ENCODE measurements around the gene OLFM3. TPM values are rescaled to one million over a fixed set of nuclear protein-coding genes. Genes with fewer than 3 reads are reported as not detected.
A peak's percentile ranks its signal among the peaks of the same experiment; 100 is the strongest.

Gene OLFM3
- polyA plus RNA-seq, 1 of the 3 experiments (the other 2 are of a cell fraction), result not detected

GRCh38 chr1:101769520-101769919, 227.2 kb downstream of the OLFM3 start:
- no peaks in the 10 kb centered on the region for H3K79me2 ChIP-seq (ENCODE audit: insufficient read depth)
- H3K9me2 ChIP-seq, result no peaks in the 10 kb centered on the region
- no peak overlapping the region for H3K27ac ChIP-seq (ENCODE audit: low read depth in 2 of 2, low read length in 1 of 2)
- no peaks in the 10 kb centered on the region for H3K27me3 ChIP-seq (ENCODE audit: insufficient read depth)
- TF ChIP-seq SMC3 (IDR thresholded peaks at IDR 0.05; ENCODE audit: low read depth, low read length), result peak; percentile 52; the same call in 1 of the 2 replicates
- no peak for TF ChIP-seq EP300 (IDR thresholded peaks at IDR 0.05; ENCODE audit: borderline replicate concordance in 1 of 2, low read depth in 1 of 2, low read length in 1 of 2)
- TF ChIP-seq ZBTB33 (IDR thresholded peaks at IDR 0.05; ENCODE audit: borderline replicate concordance, low read depth), result no peak
- no peak for TF ChIP-seq FOXJ3 (CRISPR knock-in tag; IDR thresholded peaks at IDR 0.05)
- TF ChIP-seq EZH2phosphoT487 (IDR thresholded peaks at IDR 0.05; ENCODE audit: borderline replicate concordance, low read depth), result no peak
- peak; percentile 63 for TF ChIP-seq RAD21 (IDR thresholded peaks at IDR 0.05; ENCODE audit: low read length)
- no peak for TF ChIP-seq JUND (IDR thresholded peaks at IDR 0.05)
- no peak for TF ChIP-seq FOXM1 (IDR thresholded peaks at IDR 0.05; ENCODE audit: low read depth)
- TF ChIP-seq, protein P1, sequence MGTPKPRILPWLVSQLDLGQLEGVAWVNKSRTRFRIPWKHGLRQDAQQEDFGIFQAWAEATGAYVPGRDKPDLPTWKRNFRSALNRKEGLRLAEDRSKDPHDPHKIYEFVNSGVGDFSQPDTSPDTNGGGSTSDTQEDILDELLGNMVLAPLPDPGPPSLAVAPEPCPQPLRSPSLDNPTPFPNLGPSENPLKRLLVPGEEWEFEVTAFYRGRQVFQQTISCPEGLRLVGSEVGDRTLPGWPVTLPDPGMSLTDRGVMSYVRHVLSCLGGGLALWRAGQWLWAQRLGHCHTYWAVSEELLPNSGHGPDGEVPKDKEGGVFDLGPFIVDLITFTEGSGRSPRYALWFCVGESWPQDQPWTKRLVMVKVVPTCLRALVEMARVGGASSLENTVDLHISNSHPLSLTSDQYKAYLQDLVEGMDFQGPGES (IDR thresholded peaks at IDR 0.05; ENCODE audit: low read depth, low read length), result no peak
- TF ChIP-seq, protein P2, sequence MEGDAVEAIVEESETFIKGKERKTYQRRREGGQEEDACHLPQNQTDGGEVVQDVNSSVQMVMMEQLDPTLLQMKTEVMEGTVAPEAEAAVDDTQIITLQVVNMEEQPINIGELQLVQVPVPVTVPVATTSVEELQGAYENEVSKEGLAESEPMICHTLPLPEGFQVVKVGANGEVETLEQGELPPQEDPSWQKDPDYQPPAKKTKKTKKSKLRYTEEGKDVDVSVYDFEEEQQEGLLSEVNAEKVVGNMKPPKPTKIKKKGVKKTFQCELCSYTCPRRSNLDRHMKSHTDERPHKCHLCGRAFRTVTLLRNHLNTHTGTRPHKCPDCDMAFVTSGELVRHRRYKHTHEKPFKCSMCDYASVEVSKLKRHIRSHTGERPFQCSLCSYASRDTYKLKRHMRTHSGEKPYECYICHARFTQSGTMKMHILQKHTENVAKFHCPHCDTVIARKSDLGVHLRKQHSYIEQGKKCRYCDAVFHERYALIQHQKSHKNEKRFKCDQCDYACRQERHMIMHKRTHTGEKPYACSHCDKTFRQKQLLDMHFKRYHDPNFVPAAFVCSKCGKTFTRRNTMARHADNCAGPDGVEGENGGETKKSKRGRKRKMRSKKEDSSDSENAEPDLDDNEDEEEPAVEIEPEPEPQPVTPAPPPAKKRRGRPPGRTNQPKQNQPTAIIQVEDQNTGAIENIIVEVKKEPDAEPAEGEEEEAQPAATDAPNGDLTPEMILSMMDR (IDR thresholded peaks at IDR 0.05), result peak; percentile 59
- no peak for TF ChIP-seq CHD2 (IDR thresholded peaks at IDR 0.05; ENCODE audit: low read length, partially characterized antibody)
- TF ChIP-seq TEAD4 (IDR thresholded peaks at IDR 0.05; ENCODE audit: borderline replicate concordance, insufficient read depth), result no peak
- TF ChIP-seq REST (IDR thresholded peaks at IDR 0.05; ENCODE audit: low read depth, low read length), result no peak
- no peak for TF ChIP-seq MAX (IDR thresholded peaks at IDR 0.05; ENCODE audit: low read depth)
- TF ChIP-seq POLR2AphosphoS5 (IDR thresholded peaks at IDR 0.05; ENCODE audit: low read depth, low read length), result no peak
- TF ChIP-seq FOSL2 (IDR thresholded peaks at IDR 0.05; ENCODE audit: borderline replicate concordance, low read depth), result no peak
- TF ChIP-seq TCF12 (IDR thresholded peaks at IDR 0.05), result no peak
- no peak for TF ChIP-seq RXRA (IDR thresholded peaks at IDR 0.05; ENCODE audit: borderline replicate concordance, low read depth)
- no peak for TF ChIP-seq SIN3A (IDR thresholded peaks at IDR 0.05; ENCODE audit: borderline replicate concordance, low read depth, low read length)
- no peaks in the 10 kb centered on the region for H3K4me1 ChIP-seq (ENCODE audit: control insufficient read depth in 1 of 2, insufficient read depth in 2 of 2, low read depth in 1 of 2, low read length in 1 of 2)
- no peak overlapping the region for H2AFZ ChIP-seq (ENCODE audit: low read depth)
- H3K4me2 ChIP-seq, result no peak overlapping the region
- DNase-seq, result peak; percentile 2
- POLR2A ChIA-PET, result no interaction called here
- H3K36me3 ChIP-seq (replicated peaks in 1 of 2; ENCODE audit: control insufficient read depth in 1 of 2, insufficient read depth in 2 of 2, low read length in 1 of 2), result no peaks in the 10 kb centered on the region
- no peak overlapping the region for H3K4me3 ChIP-seq (ENCODE audit: low read depth in 2 of 2, low read length in 1 of 2)
- CTCF ChIA-PET, result interaction anchor here (0.6 to 2.0 kb wide), 9 partner anchors 10 to 425 kb away, joined by 3 to 7 read pairs (median 3); no protein-coding TSS in a partner anchor
- WGBS (ENCODE audit: low lambda C conversion rate), result 46% methylated on average over 3 of the region's 3 CpGs
- H4K20me1 ChIP-seq (ENCODE audit: insufficient read depth), result no peaks in the 10 kb centered on the region
- H3K9ac ChIP-seq, result no peak overlapping the region
- H3K9me3 ChIP-seq, result no peaks in the 10 kb centered on the region
- no peaks in the 10 kb centered on the region for H3F3A ChIP-seq (replicated peaks; ENCODE audit: insufficient read depth)
